MM.1S (cell line): ENCODE measurements around the gene SLC44A1.

ENCODE experiments used
- DNase-seq: peaks from one replicate; pipeline ENCODE4 v3.0.0-alpha.2; 2015
- H2AFZ ChIP-seq: fragments of 300-600 bp; sonication (generic); 2 replicates; pipeline ENCODE4 v1.6.0; 2016; ENCODE audit warnings: antibody characterized with exemption, low read length
- H3F3A ChIP-seq: fragments of 300-600 bp; sonication (generic); 2 replicates; pipeline ENCODE4 v1.6.1; 2016; ENCODE audit warnings: mild to moderate bottlenecking, antibody characterized with exemption, low read length, moderate library complexity, mixed read lengths; ENCODE audit not compliant: insufficient read depth
- H3K27ac ChIP-seq: fragments of 300-600 bp; sonication (generic); 2 replicates; pipeline ENCODE4 v1.5.1; 2016; ENCODE audit warnings: mild to moderate bottlenecking, low read length
- H3K27me3 ChIP-seq: fragments of 300-600 bp; sonication (generic); replicated peaks from 2 replicates; pipeline ENCODE4 v1.6.0; 2016; ENCODE audit warnings: low read length; ENCODE audit not compliant: insufficient read depth
- H3K36me3 ChIP-seq: fragments of 300-600 bp; sonication (generic); replicated peaks from 2 replicates; pipeline ENCODE4 v1.6.1; 2016; ENCODE audit warnings: mild to moderate bottlenecking, low read length, mixed read lengths; ENCODE audit not compliant: insufficient read depth
- H3K4me1 ChIP-seq: fragments of 300-600 bp; sonication (generic); 2 replicates; pipeline ENCODE4 v1.6.1; 2016; ENCODE audit warnings: low read length, mixed read lengths
- H3K4me2 ChIP-seq: fragments of 300-600 bp; sonication (generic); 2 replicates; pipeline ENCODE4 v1.6.0; 2016; ENCODE audit warnings: low read depth, low read length
- H3K4me3 ChIP-seq: fragments of 300-600 bp; sonication (generic); 2 replicates; pipeline ENCODE4 v1.5.1; 2016; ENCODE audit warnings: low read length, mixed read lengths
- H3K79me2 ChIP-seq: fragments of 300-600 bp; sonication (generic); 2 replicates; pipeline ENCODE4 v1.6.1; 2016; ENCODE audit warnings: mixed run types, low read length, mixed read lengths
- H3K9ac ChIP-seq: fragments of 300-600 bp; sonication (generic); 2 replicates; pipeline ENCODE4 v1.6.1; 2016; ENCODE audit warnings: low read length, mixed read lengths
- H3K9me2 ChIP-seq: fragments of 300-600 bp; sonication (generic); replicated peaks from 2 replicates; pipeline ENCODE4 v1.6.1; 2016; ENCODE audit warnings: mild to moderate bottlenecking, low read length, mixed read lengths; ENCODE audit not compliant: insufficient read depth
- H3K9me3 ChIP-seq: fragments of 300-600 bp; sonication (generic); replicated peaks from 2 replicates; pipeline ENCODE4 v1.6.1; 2016; ENCODE audit warnings: mild to moderate bottlenecking, low read length, mixed read lengths; ENCODE audit not compliant: insufficient read depth
- H4K20me1 ChIP-seq: fragments of 300-600 bp; sonication (generic); 2 replicates; pipeline ENCODE4 v1.6.1; 2016; ENCODE audit warnings: mild to moderate bottlenecking, low read length, moderate library complexity, mixed read lengths; ENCODE audit not compliant: insufficient read depth
- EZH2 ChIP-seq: fragments of 300-600 bp; sonication (generic); optimal IDR thresholded peaks from 2 replicates; pipeline ENCODE3; 2017; ENCODE audit warnings: low read depth, mild to moderate bottlenecking, antibody characterized with exemption, low read length, mixed read lengths
- EZH2phosphoT487 ChIP-seq: fragments of 300-600 bp; sonication (generic); IDR thresholded peaks from 2 replicates; pipeline ENCODE4 v1.6.1; 2018; ENCODE audit warnings: antibody characterized with exemption, low read length
- TF ChIP-seq, protein P1 (sequence below): fragments of 300-600 bp; sonication (generic); IDR thresholded peaks from 2 replicates; pipeline ENCODE4 v1.5.1; 2016; ENCODE audit warnings: antibody characterized with exemption, low read length, mixed read lengths

SLC44A1 gene

DNA sequence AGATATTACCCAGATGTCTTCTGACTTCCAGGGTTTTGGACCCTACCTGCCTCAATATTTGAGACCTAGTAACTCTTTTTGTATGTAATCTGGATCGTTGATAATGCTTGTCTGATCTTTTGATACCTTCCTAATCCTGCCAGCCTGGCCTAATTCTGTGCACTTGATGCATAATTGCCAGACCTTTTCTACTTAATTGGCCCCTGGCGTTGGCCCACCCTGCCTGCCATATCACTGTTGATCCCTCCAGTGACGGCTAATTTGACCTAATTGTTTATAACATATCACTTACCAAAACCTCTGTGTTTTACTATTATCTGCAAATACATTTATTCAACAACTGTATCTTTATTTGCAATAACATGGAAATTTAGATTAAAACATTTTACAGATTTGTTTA, 49.0 kb downstream of the SLC44A1 start:
- peak overlapping the region; percentile 36; the same call in 1 of the 2 replicates for H3K4me2 ChIP-seq
- no peak overlapping the region for H2AFZ ChIP-seq
- 0 out of 2 replicates have a peak, but pooled peaks cover 8% of the 10 kb centered on the region for H4K20me1 ChIP-seq
- DNase-seq, result no peak
- peaks cover 17% of the 10 kb centered on the region; the same call in 1 of the 2 replicates for H3K4me1 ChIP-seq
- H3K4me3 ChIP-seq, result no peak overlapping the region
- H3F3A ChIP-seq, result 0 out of 2 replicates have a peak, but pooled peaks cover 3% of the 10 kb centered on the region
- H3K9me2 ChIP-seq, result no peaks in the 10 kb centered on the region
- H3K79me2 ChIP-seq, result peaks cover 95% of the 10 kb centered on the region
- no peak for TF ChIP-seq EZH2
- TF ChIP-seq, protein P1, sequence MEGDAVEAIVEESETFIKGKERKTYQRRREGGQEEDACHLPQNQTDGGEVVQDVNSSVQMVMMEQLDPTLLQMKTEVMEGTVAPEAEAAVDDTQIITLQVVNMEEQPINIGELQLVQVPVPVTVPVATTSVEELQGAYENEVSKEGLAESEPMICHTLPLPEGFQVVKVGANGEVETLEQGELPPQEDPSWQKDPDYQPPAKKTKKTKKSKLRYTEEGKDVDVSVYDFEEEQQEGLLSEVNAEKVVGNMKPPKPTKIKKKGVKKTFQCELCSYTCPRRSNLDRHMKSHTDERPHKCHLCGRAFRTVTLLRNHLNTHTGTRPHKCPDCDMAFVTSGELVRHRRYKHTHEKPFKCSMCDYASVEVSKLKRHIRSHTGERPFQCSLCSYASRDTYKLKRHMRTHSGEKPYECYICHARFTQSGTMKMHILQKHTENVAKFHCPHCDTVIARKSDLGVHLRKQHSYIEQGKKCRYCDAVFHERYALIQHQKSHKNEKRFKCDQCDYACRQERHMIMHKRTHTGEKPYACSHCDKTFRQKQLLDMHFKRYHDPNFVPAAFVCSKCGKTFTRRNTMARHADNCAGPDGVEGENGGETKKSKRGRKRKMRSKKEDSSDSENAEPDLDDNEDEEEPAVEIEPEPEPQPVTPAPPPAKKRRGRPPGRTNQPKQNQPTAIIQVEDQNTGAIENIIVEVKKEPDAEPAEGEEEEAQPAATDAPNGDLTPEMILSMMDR, result no peak
- TF ChIP-seq EZH2phosphoT487, result no peak
- H3K9ac ChIP-seq, result no peak overlapping the region
- no peak overlapping the region; the same call in 1 of the 2 replicates for H3K27ac ChIP-seq
- no peaks in the 10 kb centered on the region for H3K27me3 ChIP-seq
- no peaks in the 10 kb centered on the region for H3K9me3 ChIP-seq
- H3K36me3 ChIP-seq, result no peaks in the 10 kb centered on the region

DNA sequence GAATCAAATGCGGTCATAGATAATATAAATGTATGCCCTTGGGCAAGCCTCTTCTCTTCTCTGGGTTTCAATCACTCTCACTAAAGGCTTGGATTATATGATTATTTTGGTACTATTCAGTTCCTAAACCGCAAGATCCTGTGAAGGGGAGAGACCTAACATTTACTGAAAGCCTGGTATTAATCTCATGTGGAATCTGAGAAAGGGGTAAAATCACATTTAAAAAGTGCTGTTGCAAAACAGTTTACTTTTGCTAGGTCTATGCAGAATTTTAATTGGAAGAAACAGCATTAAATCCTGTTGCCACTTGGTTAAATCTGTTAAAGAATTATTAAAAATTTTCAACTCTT, 50.7 kb downstream of the SLC44A1 start:
- no peak for DNase-seq
- H4K20me1 ChIP-seq, result 0 out of 2 replicates have a peak, but pooled peaks cover 5% of the 10 kb centered on the region
- no peak overlapping the region; the same call in 1 of the 2 replicates for H3K4me2 ChIP-seq
- H3K4me1 ChIP-seq, result peaks cover 17% of the 10 kb centered on the region; the same call in 1 of the 2 replicates
- TF ChIP-seq EZH2phosphoT487, result no peak
- TF ChIP-seq, protein P1, result no peak
- H3K27me3 ChIP-seq, result no peaks in the 10 kb centered on the region
- no peaks in the 10 kb centered on the region for H3K36me3 ChIP-seq
- H3K9me3 ChIP-seq, result no peaks in the 10 kb centered on the region
- H3K9me2 ChIP-seq, result no peaks in the 10 kb centered on the region
- H3K79me2 ChIP-seq, result peaks cover 90% of the 10 kb centered on the region
- no peak overlapping the region for H3K4me3 ChIP-seq
- H2AFZ ChIP-seq, result no peak overlapping the region
- H3K27ac ChIP-seq, result no peak overlapping the region
- no peak overlapping the region for H3K9ac ChIP-seq
- H3F3A ChIP-seq, result 0 out of 2 replicates have a peak, but pooled peaks cover 3% of the 10 kb centered on the region

DNA sequence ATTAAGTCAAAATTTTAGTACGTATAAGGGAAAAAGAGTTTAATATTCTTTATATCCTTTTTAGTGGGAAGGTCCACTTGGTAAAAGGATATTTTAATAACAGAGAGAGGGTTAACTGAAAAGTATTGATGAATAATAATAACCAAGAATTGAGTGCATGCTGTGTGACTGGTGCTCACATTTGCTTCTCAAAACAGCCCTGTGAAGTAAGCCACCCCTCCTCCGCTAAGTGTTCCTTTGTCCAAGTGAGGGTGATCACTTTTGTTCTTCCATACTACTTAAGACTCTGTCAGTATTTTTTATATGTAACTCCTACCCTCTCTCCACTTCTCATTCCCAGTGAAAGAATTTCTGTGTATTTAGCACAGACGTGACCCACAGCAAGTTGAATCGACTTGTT, 51.5 kb downstream of the SLC44A1 start:
- Histone ChIP-seq H3K4me2 (no peak overlapping the region), H3K9me3 (no peaks in the 10 kb centered on the region), H3K9me2 (no peaks in the 10 kb centered on the region), H3K9ac (no peak overlapping the region), H3K4me1 (peaks cover 17% of the 10 kb centered on the region; the same call in 1 of the 2 replicates), H3K27me3 (no peaks in the 10 kb centered on the region), H2AFZ (no peak overlapping the region), H3K79me2 (peaks cover 83% of the 10 kb centered on the region), H3K4me3 (no peak overlapping the region), H3K36me3 (no peaks in the 10 kb centered on the region), H3K27ac (no peak overlapping the region), H3F3A (0 out of 2 replicates have a peak, but pooled peaks cover 3% of the 10 kb centered on the region), H4K20me1 (0 out of 2 replicates have a peak, but pooled peaks cover 5% of the 10 kb centered on the region)
- no peak for DNase-seq
- TF ChIP-seq EZH2, result no peak
- TF ChIP-seq, protein P1, result no peak
- no peak for TF ChIP-seq EZH2phosphoT487
